Neuron (in vitro differentiated cells): ENCODE data around the gene ZBTB38.

ENCODE experiments used
- H2AFZ ChIP-seq: one replicate; pipeline ENCODE4 v1.6.1; 2013; ENCODE audit warnings: low read depth, mild to moderate bottlenecking, inconsistent platforms, low read length, moderate library complexity
- H3K27me3 ChIP-seq: one replicate; pipeline ENCODE4 v1.6.1; 2013; ENCODE audit warnings: low read length; ENCODE audit not compliant: insufficient read depth
- H3K36me3 ChIP-seq: one replicate; pipeline ENCODE4 v1.6.1; 2013; ENCODE audit warnings: low read length; ENCODE audit not compliant: insufficient read depth
- H3K4me1 ChIP-seq: one replicate; pipeline ENCODE4 v1.6.1; 2013; ENCODE audit warnings: low read length; ENCODE audit not compliant: insufficient read depth
- H3K4me3 ChIP-seq: 2 replicates; pipeline ENCODE4 v1.5.1; 2013; ENCODE audit warnings: mild to moderate bottlenecking, low read length, moderate library complexity
- H3K9me3 ChIP-seq: one replicate; pipeline ENCODE4 v1.6.1; 2013; ENCODE audit warnings: low read length

Gene ZBTB38

GRCh38 chr3:141333836-141334626 lies 34.3 kb upstream of the ZBTB38 start:
- H3K27me3 ChIP-seq, result no peaks in the 10 kb centered on the region
- peaks cover 63% of the 10 kb centered on the region for H3K4me1 ChIP-seq
- no peak overlapping the region for H2AFZ ChIP-seq
- H3K4me3 ChIP-seq, result no peak overlapping the region
- H3K36me3 ChIP-seq, result no peaks in the 10 kb centered on the region
- H3K9me3 ChIP-seq, result peaks cover 5% of the 10 kb centered on the region

GRCh38 chr3:141334627-141335250 lies 33.6 kb upstream of the ZBTB38 start:
- Histone ChIP-seq H3K36me3 (no peaks in the 10 kb centered on the region), H3K9me3 (peaks cover 5% of the 10 kb centered on the region), H3K4me1 (peaks cover 63% of the 10 kb centered on the region), H3K4me3 (no peak overlapping the region), H3K27me3 (no peaks in the 10 kb centered on the region), H2AFZ (no peak overlapping the region)

- Histone ChIP-seq H3K27me3 (no peaks in the 10 kb centered on the region), H3K4me3 (no peak overlapping the region), H3K4me1 (peaks cover 56% of the 10 kb centered on the region), H2AFZ (no peak overlapping the region), H3K36me3 (no peaks in the 10 kb centered on the region), H3K9me3 (peaks cover 5% of the 10 kb centered on the region)
Measured at GRCh38 chr3:141335531-141336061, 32.7 kb upstream of the ZBTB38 start.

GRCh38 chr3:141336672-141337522 lies 31.4 kb upstream of the ZBTB38 start:
- H2AFZ ChIP-seq, result no peak overlapping the region
- no peaks in the 10 kb centered on the region for H3K36me3 ChIP-seq
- no peaks in the 10 kb centered on the region for H3K27me3 ChIP-seq
- peaks cover 43% of the 10 kb centered on the region for H3K4me1 ChIP-seq
- H3K9me3 ChIP-seq, result peaks cover 5% of the 10 kb centered on the region
- peak overlapping the region; percentile 9 for H3K4me3 ChIP-seq

- peaks cover 5% of the 10 kb centered on the region for H3K9me3 ChIP-seq
- no peaks in the 10 kb centered on the region for H3K27me3 ChIP-seq
- H3K4me3 ChIP-seq, result no peak overlapping the region
- no peaks in the 10 kb centered on the region for H3K36me3 ChIP-seq
- H2AFZ ChIP-seq, result no peak overlapping the region
- peaks cover 37% of the 10 kb centered on the region for H3K4me1 ChIP-seq
Measured at GRCh38 chr3:141337523-141337854, 30.8 kb upstream of the ZBTB38 start.

- no peaks in the 10 kb centered on the region for H3K36me3 ChIP-seq
- no peak overlapping the region for H2AFZ ChIP-seq
- H3K4me1 ChIP-seq, result peaks cover 32% of the 10 kb centered on the region
- H3K9me3 ChIP-seq, result peaks cover 6% of the 10 kb centered on the region
- H3K27me3 ChIP-seq, result no peaks in the 10 kb centered on the region
- no peak overlapping the region for H3K4me3 ChIP-seq
Measured at GRCh38 chr3:141337991-141338390, 30.3 kb upstream of the ZBTB38 start.

GRCh38 chr3:141338881-141339280 lies 29.4 kb upstream of the ZBTB38 start:
- peaks cover 11% of the 10 kb centered on the region for H3K9me3 ChIP-seq
- peaks cover 27% of the 10 kb centered on the region for H3K4me1 ChIP-seq
- no peak overlapping the region for H2AFZ ChIP-seq
- H3K36me3 ChIP-seq, result no peaks in the 10 kb centered on the region
- no peaks in the 10 kb centered on the region for H3K27me3 ChIP-seq
- H3K4me3 ChIP-seq, result no peak overlapping the region

GRCh38 chr3:141341536-141341935 lies 26.8 kb upstream of the ZBTB38 start:
- no peak overlapping the region for H2AFZ ChIP-seq
- H3K4me1 ChIP-seq, result peaks cover 14% of the 10 kb centered on the region
- no peaks in the 10 kb centered on the region for H3K27me3 ChIP-seq
- no peaks in the 10 kb centered on the region for H3K36me3 ChIP-seq
- no peak overlapping the region for H3K4me3 ChIP-seq
- peaks cover 11% of the 10 kb centered on the region for H3K9me3 ChIP-seq

- H3K9me3 ChIP-seq, result peaks cover 11% of the 10 kb centered on the region
- peaks cover 13% of the 10 kb centered on the region for H3K4me1 ChIP-seq
- H3K4me3 ChIP-seq, result no peak overlapping the region
- no peaks in the 10 kb centered on the region for H3K36me3 ChIP-seq
- H3K27me3 ChIP-seq, result no peaks in the 10 kb centered on the region
- H2AFZ ChIP-seq, result no peak overlapping the region
Measured at GRCh38 chr3:141342386-141342785, 25.9 kb upstream of the ZBTB38 start.

- H3K9me3 ChIP-seq, result peaks cover 10% of the 10 kb centered on the region
- no peaks in the 10 kb centered on the region for H3K27me3 ChIP-seq
- H3K36me3 ChIP-seq, result no peaks in the 10 kb centered on the region
- no peak overlapping the region for H3K4me3 ChIP-seq
- H3K4me1 ChIP-seq, result peaks cover 9% of the 10 kb centered on the region
- no peak overlapping the region for H2AFZ ChIP-seq
Measured at GRCh38 chr3:141343077-141343476, 25.2 kb upstream of the ZBTB38 start.

GRCh38 chr3:141343865-141344271 lies 24.4 kb upstream of the ZBTB38 start:
- H3K9me3 ChIP-seq, result peaks cover 6% of the 10 kb centered on the region
- peaks cover 9% of the 10 kb centered on the region for H3K4me1 ChIP-seq
- no peaks in the 10 kb centered on the region for H3K36me3 ChIP-seq
- H3K27me3 ChIP-seq, result no peaks in the 10 kb centered on the region
- H3K4me3 ChIP-seq, result no peak overlapping the region
- H2AFZ ChIP-seq, result no peak overlapping the region

GRCh38 chr3:141345528-141345927 lies 22.8 kb upstream of the ZBTB38 start:
- H3K4me3 ChIP-seq, result no peak overlapping the region

GRCh38 chr3:141346007-141346406 lies 22.3 kb upstream of the ZBTB38 start:
- Histone ChIP-seq H3K4me1 (peaks cover 9% of the 10 kb centered on the region), H3K27me3 (no peaks in the 10 kb centered on the region), H3K4me3 (no peak overlapping the region), H3K9me3 (peaks cover 6% of the 10 kb centered on the region), H2AFZ (peak overlapping the region; percentile 63), H3K36me3 (no peaks in the 10 kb centered on the region)

More at GRCh38 chr3:141345528-141345927, 22.8 kb upstream of the ZBTB38 start:
- no peaks in the 10 kb centered on the region for H3K36me3 ChIP-seq
- H3K27me3 ChIP-seq, result no peaks in the 10 kb centered on the region
- H3K9me3 ChIP-seq, result peaks cover 6% of the 10 kb centered on the region
- no peak overlapping the region for H2AFZ ChIP-seq
- H3K4me1 ChIP-seq, result peaks cover 9% of the 10 kb centered on the region
